ENCODE results near the gene NHERF1.

The NHERF1 gene

GRCh38 chr17:74739227-74739831, 9.1 kb upstream of the NHERF1 start:
- TF ChIP-seq CTCF (IDR thresholded peaks at IDR 0.05; ENCODE audit: poor library complexity, severe bottlenecking), result no peak
- no peak for ATAC-seq (ENCODE audit: low read depth)

GRCh38 chr17:74740173-74740572, 8.3 kb upstream of the NHERF1 start:
- Histone ChIP-seq H3K4me1 (ENCODE audit: insufficient read depth, poor library complexity, severe bottlenecking) (no peaks in the 10 kb centered on the region), H3K27me3 (ENCODE audit: insufficient read depth, poor library complexity, severe bottlenecking) (peaks cover 38% of the 10 kb centered on the region), H3K9me3 (ENCODE audit: severe bottlenecking) (no peaks in the 10 kb centered on the region), H3K4me3 (ENCODE audit: severe bottlenecking) (no peak overlapping the region), H3K27ac (ENCODE audit: poor library complexity, severe bottlenecking) (no peak overlapping the region), H3K36me3 (ENCODE audit: low read depth) (no peaks in the 10 kb centered on the region)
- peak; percentile 23 for DNase-seq (ENCODE audit: low spot score)
- ATAC-seq (ENCODE audit: low read depth), result no peak
- no peak for TF ChIP-seq CTCF (IDR thresholded peaks at IDR 0.05; ENCODE audit: poor library complexity, severe bottlenecking)

More at GRCh38 chr17:74739227-74739831, 9.1 kb upstream of the NHERF1 start:
- Histone ChIP-seq H3K4me3 (ENCODE audit: severe bottlenecking) (no peak overlapping the region), H3K36me3 (ENCODE audit: low read depth) (no peaks in the 10 kb centered on the region), H3K27me3 (ENCODE audit: insufficient read depth, poor library complexity, severe bottlenecking) (peaks cover 38% of the 10 kb centered on the region), H3K27ac (ENCODE audit: poor library complexity, severe bottlenecking) (no peak overlapping the region), H3K9me3 (ENCODE audit: severe bottlenecking) (no peaks in the 10 kb centered on the region), H3K4me1 (ENCODE audit: insufficient read depth, poor library complexity, severe bottlenecking) (no peaks in the 10 kb centered on the region)
- DNase-seq (ENCODE audit: low spot score), result peak; percentile 48

GRCh38 chr17:74740641-74741387, 7.6 kb upstream of the NHERF1 start:
- Histone ChIP-seq H3K4me1 (ENCODE audit: insufficient read depth, poor library complexity, severe bottlenecking) (no peaks in the 10 kb centered on the region), H3K27ac (ENCODE audit: poor library complexity, severe bottlenecking) (no peak overlapping the region), H3K36me3 (ENCODE audit: low read depth) (no peaks in the 10 kb centered on the region), H3K4me3 (ENCODE audit: severe bottlenecking) (no peak overlapping the region), H3K9me3 (ENCODE audit: severe bottlenecking) (no peaks in the 10 kb centered on the region), H3K27me3 (ENCODE audit: insufficient read depth, poor library complexity, severe bottlenecking) (peaks cover 32% of the 10 kb centered on the region)
- ATAC-seq (ENCODE audit: low read depth), result no peak
- peak; percentile 47 for DNase-seq (ENCODE audit: low spot score)
- TF ChIP-seq CTCF (IDR thresholded peaks at IDR 0.05; ENCODE audit: poor library complexity, severe bottlenecking), result no peak

- H3K27ac ChIP-seq (ENCODE audit: poor library complexity, severe bottlenecking), result no peak overlapping the region
- ATAC-seq (ENCODE audit: low read depth) (no peak; the same call in 2 of the 3 replicates), DNase-seq (ENCODE audit: low spot score) (peak; percentile 53)
- H3K4me3 ChIP-seq (ENCODE audit: severe bottlenecking), result no peak overlapping the region
- peaks cover 21% of the 10 kb centered on the region for H3K27me3 ChIP-seq (ENCODE audit: insufficient read depth, poor library complexity, severe bottlenecking)
- no peaks in the 10 kb centered on the region for H3K9me3 ChIP-seq (ENCODE audit: severe bottlenecking)
- H3K4me1 ChIP-seq (ENCODE audit: insufficient read depth, poor library complexity, severe bottlenecking), result no peaks in the 10 kb centered on the region
- H3K36me3 ChIP-seq (ENCODE audit: low read depth), result no peaks in the 10 kb centered on the region
- no peak for TF ChIP-seq CTCF (IDR thresholded peaks at IDR 0.05; ENCODE audit: poor library complexity, severe bottlenecking)
Observed at GRCh38 chr17:74742153-74742515, 6.3 kb upstream of the NHERF1 start.
